Caco-2 (cell line): ENCODE measurements around the gene PPT2. TPM values are rescaled to one million over a fixed set of nuclear protein-coding genes. Genes with fewer than 3 reads are reported as not detected.

ENCODE experiments used
- BruUV-seq: library from RNA; stranded (reverse); fragments of 400-500 nt; replicated peaks from 2 replicates; lab custom pipeline; 2021; lab: Mats Ljungman, UMichigan
- CTCF ChIA-PET: fragments of 300-600 bp; sonication (Branson Sonifier 250); formaldehyde crosslinking; loops from one replicate; lab custom pipeline; 2022; ENCODE audit warnings: antibody characterized with exemption; lab: Charles Lee
- POLR2A ChIA-PET: fragments of 300-600 bp; sonication (Branson Sonifier 250); formaldehyde crosslinking; loops from one replicate; lab custom pipeline; 2022; ENCODE audit warnings: antibody characterized with exemption; lab: Charles Lee
- DNase-seq, 2 experiments: peaks; one replicate each; pipeline versions ENCODE4 v3.0.0 to v3.0.0-alpha.2; 2020 to 2022
- H3K27me3 ChIP-seq: replicated peaks from 2 replicates; pipeline ENCODE4 v1.6.0; 2011; ENCODE audit warnings: low read length; ENCODE audit not compliant: control insufficient read depth, insufficient read depth
- H3K36me3 ChIP-seq: 2 replicates; pipeline ENCODE4 v1.5.1; 2011; ENCODE audit warnings: low read length; ENCODE audit not compliant: control insufficient read depth, insufficient read depth
- H3K4me1 ChIP-seq: fragments of 250-450 bp; sonication (Bioruptor Pico); 2 replicates; pipeline ENCODE4 v1.5.1; 2020; ENCODE audit warnings: mild to moderate bottlenecking
- H3K4me3 ChIP-seq: 2 replicates; pipeline ENCODE4 v1.5.1; 2011; ENCODE audit warnings: low read depth, mild to moderate bottlenecking, control low read depth, low read length
- H3K9me3 ChIP-seq: fragments of 250-450 bp; sonication (Bioruptor Pico); 2 replicates; pipeline ENCODE4 v1.5.1; 2020; ENCODE audit warnings: mild to moderate bottlenecking, moderate library complexity
- H3K27ac Mint-ChIP-seq: one replicate; pipeline ENCODE4 v1.8.0; 2022; ENCODE audit warnings: mixed read lengths; ENCODE audit not compliant: unreplicated experiment
- H3K27me3 Mint-ChIP-seq: one replicate; pipeline ENCODE4 v1.8.0; 2022; ENCODE audit warnings: mixed read lengths; ENCODE audit not compliant: insufficient read depth, unreplicated experiment
- H3K36me3 Mint-ChIP-seq: one replicate; pipeline ENCODE4 v1.8.0; 2022; ENCODE audit warnings: mild to moderate bottlenecking, mixed read lengths; ENCODE audit not compliant: insufficient read depth, unreplicated experiment
- H3K4me1 Mint-ChIP-seq: one replicate; pipeline ENCODE4 v1.8.0; 2022; ENCODE audit warnings: low read depth, mixed read lengths; ENCODE audit not compliant: unreplicated experiment
- H3K4me3 Mint-ChIP-seq: one replicate; pipeline ENCODE4 v1.8.0; 2022; ENCODE audit warnings: mild to moderate bottlenecking, moderate library complexity, mixed read lengths; ENCODE audit not compliant: unreplicated experiment
- H3K9me3 Mint-ChIP-seq: one replicate; pipeline ENCODE4 v1.8.0; 2022; ENCODE audit warnings: mixed read lengths; ENCODE audit not compliant: unreplicated experiment
- CTCF ChIP-seq, 2 experiments: fragments of 200-600 bp in 1 of 2; IDR thresholded peaks; 1 replicate in 1 of 2; 2 replicates in 1 of 2; pipeline versions ENCODE4 v1.5.1 to v1.8.0; 2011 to 2022; ENCODE audit warnings: antibody characterized with exemption in 1 of 2, control low read depth in 1 of 2, inconsistent platforms in 1 of 2, low read depth in 1 of 2, low read length in 1 of 2, mild to moderate bottlenecking in 1 of 2, moderate library complexity in 1 of 2; ENCODE audit not compliant: insufficient read depth in 1 of 2, severe bottlenecking in 1 of 2, unreplicated experiment in 1 of 2
- intact Hi-C: fragments of 100-400 bp; cut with micrococcal nuclease; formaldehyde crosslinking; loops from one replicate; pipeline ENCODE4 v1.10.0; 2022; ENCODE audit not compliant: unreplicated experiment
- total RNA-seq: library from RNA; stranded (reverse); gene quantifications from 2 replicates; pipeline ENCODE4 v1.2.3, GENCODE V29; 2022

The PPT2 gene
- total RNA-seq, 1 experiment from 2014 or later: 80.8 TPM

- ChIA-PET POLR2A (no interaction called here), CTCF (no interaction called here)
- H3K27ac Mint-ChIP-seq: no peak overlapping the region
- BruUV-seq: no TSS peak
- Histone ChIP-seq H3K9me3 (no peaks in the 10 kb centered on the region), H3K4me3 (no peak overlapping the region), H3K36me3 (no peaks in the 10 kb centered on the region), H3K27me3 (no peaks in the 10 kb centered on the region; the same call in 1 of the 2 replicates), H3K4me1 (peaks cover 9% of the 10 kb centered on the region)
- no peak for DNase-seq
- intact Hi-C loops: no loop called here
- no peaks in the 10 kb centered on the region for H3K9me3 Mint-ChIP-seq
- peaks cover 7% of the 10 kb centered on the region for H3K36me3 Mint-ChIP-seq
- no peak overlapping the region for H3K4me3 Mint-ChIP-seq
- TF ChIP-seq CTCF (IDR thresholded peaks at IDR 0.05; ENCODE audit: insufficient read depth in 1 of 2, low read depth in 1 of 2, low read length in 1 of 2, severe bottlenecking in 1 of 2, unreplicated experiment in 1 of 2): no peak
- peaks cover 7% of the 10 kb centered on the region for H3K4me1 Mint-ChIP-seq
- H3K27me3 Mint-ChIP-seq: peaks cover 4% of the 10 kb centered on the region
These were observed 47.0 kb downstream of the PPT2 start for GRCh38 chr6:32200711-32201475.

- no peaks in the 10 kb centered on the region for H3K9me3 Mint-ChIP-seq
- ChIA-PET CTCF (no interaction called here), POLR2A (no interaction called here)
- H3K4me1 Mint-ChIP-seq: no peaks in the 10 kb centered on the region
- peaks cover 5% of the 10 kb centered on the region for H3K36me3 Mint-ChIP-seq
- intact Hi-C loops: no loop called here
- Histone ChIP-seq H3K4me3 (no peak overlapping the region), H3K9me3 (0 out of 2 replicates have a peak, but pooled peaks cover 3% of the 10 kb centered on the region), H3K27me3 (no peaks in the 10 kb centered on the region; the same call in 1 of the 2 replicates), H3K4me1 (peaks cover 2% of the 10 kb centered on the region; the same call in 1 of the 2 replicates), H3K36me3 (no peaks in the 10 kb centered on the region)
- TF ChIP-seq CTCF (IDR thresholded peaks at IDR 0.05; ENCODE audit: insufficient read depth in 1 of 2, low read depth in 1 of 2, low read length in 1 of 2, severe bottlenecking in 1 of 2, unreplicated experiment in 1 of 2): no peak
- H3K4me3 Mint-ChIP-seq: no peak overlapping the region
- H3K27ac Mint-ChIP-seq: no peak overlapping the region
- DNase-seq: no peak
- H3K27me3 Mint-ChIP-seq: peaks cover 4% of the 10 kb centered on the region
- BruUV-seq: no TSS peak
These were observed 48.2 kb downstream of the PPT2 start for GRCh38 chr6:32202186-32202585.

GRCh38 chr6:32203426-32204267 is 49.7 kb downstream of the PPT2 start:
- Mint-ChIP-seq H3K9me3 (no peaks in the 10 kb centered on the region), H3K36me3 (peaks cover 2% of the 10 kb centered on the region), H3K4me3 (no peak overlapping the region), H3K27ac (no peak overlapping the region), H3K27me3 (peaks cover 4% of the 10 kb centered on the region), H3K4me1 (no peaks in the 10 kb centered on the region)
- intact Hi-C loops: no loop called here
- no TSS peak for BruUV-seq
- Histone ChIP-seq H3K36me3 (no peaks in the 10 kb centered on the region), H3K4me1 (no peaks in the 10 kb centered on the region), H3K4me3 (no peak overlapping the region), H3K9me3 (0 out of 2 replicates have a peak, but pooled peaks cover 3% of the 10 kb centered on the region), H3K27me3 (no peaks in the 10 kb centered on the region; the same call in 1 of the 2 replicates)
- POLR2A ChIA-PET: no interaction called here
- CTCF ChIA-PET: no interaction called here
- no peak for TF ChIP-seq CTCF (IDR thresholded peaks at IDR 0.05; ENCODE audit: insufficient read depth in 1 of 2, low read depth in 1 of 2, low read length in 1 of 2, severe bottlenecking in 1 of 2, unreplicated experiment in 1 of 2)
- no peak for DNase-seq
